Measurements from ENCODE around the gene PARP14. TPM values are rescaled to one million over a fixed set of nuclear protein-coding genes. Genes with fewer than 3 reads are reported as not detected.

The PARP14 gene
- total and polyA plus RNA-seq, 2 donors (not counting 3 experiments of a cell fraction or from before 2014, with no cell fraction given): 19.7 to 41.5 TPM

GRCh38 chr3:122742234-122742633, 61.6 kb downstream of the PARP14 start:
- Histone ChIP-seq H4K20me1 (replicated peaks; ENCODE audit: control insufficient read depth, extremely low read depth, insufficient read depth, low read length) (no peaks in the 10 kb centered on the region), H3K4me2 (ENCODE audit: insufficient read depth, low read length) (no peak overlapping the region), H3K79me2 (ENCODE audit: control insufficient read depth, insufficient read depth, low read length) (no peaks in the 10 kb centered on the region), H3K27me3 (ENCODE audit: control insufficient read depth in 2 of 2, insufficient read depth in 2 of 2, low read length in 2 of 2) (no peaks in the 10 kb centered on the region), H2AFZ (ENCODE audit: low read depth, low read length) (no peak overlapping the region), H3K4me1 (ENCODE audit: control insufficient read depth, extremely low read depth, insufficient read depth, low read length) (no peaks in the 10 kb centered on the region), H3K4me3 (replicated peaks in 1 of 3; ENCODE audit: insufficient read depth in 1 of 3, low read depth in 1 of 3, low read length in 3 of 3) (no peak overlapping the region), H3K27ac (ENCODE audit: insufficient read depth, low read depth, low read length) (no peak overlapping the region), H3K9me3 (replicated peaks; ENCODE audit: control insufficient read depth, insufficient read depth, low read length) (no peaks in the 10 kb centered on the region), H3K36me3 (ENCODE audit: control insufficient read depth in 2 of 2, extremely low read depth in 1 of 2, insufficient read depth in 2 of 2, low read length in 2 of 2) (peaks cover 0 to 2% of the 10 kb centered on the region in 2 experiments), H3K9me1 (replicated peaks; ENCODE audit: control insufficient read depth, extremely low read depth, insufficient read depth, low read length) (no peaks in the 10 kb centered on the region), H3K9ac (replicated peaks; ENCODE audit: extremely low read depth, insufficient read depth, low read length) (no peak overlapping the region)
- CTCF ChIA-PET: interaction anchor here (1.0 kb wide), 1 partner anchor 14 kb away, joined by 4 read pairs; no protein-coding TSS in a partner anchor
- BruUV-seq (replicated peaks): no TSS peak
- DNase-seq (ENCODE audit: low read depth, low spot score) (no peak), FAIRE-seq (no peak)
- TF ChIP-seq FOS (IDR thresholded peaks at IDR 0.05; ENCODE audit: borderline replicate concordance, insufficient read depth, low read length) (no peak), MYC (IDR thresholded peaks at IDR 0.05; ENCODE audit: low read depth, low read length) (no peak), POLR2AphosphoS5 (IDR thresholded peaks at IDR 0.05; ENCODE audit: insufficient read depth, low read depth, low read length) (no peak), GATA2 (IDR thresholded peaks at IDR 0.05; ENCODE audit: insufficient read depth, insufficient read length, low read depth, low read length) (no peak), JUN (IDR thresholded peaks at IDR 0.05; ENCODE audit: borderline replicate concordance, insufficient read depth, insufficient read length, low read depth) (no peak), CTCF (IDR thresholded peaks at IDR 0.05; ENCODE audit: extremely low read depth in 1 of 2, insufficient read depth in 1 of 2, low read depth in 1 of 2, low read length in 2 of 2) (no peak), EZH2 (IDR thresholded peaks at IDR 0.05; ENCODE audit: borderline replicate concordance, low read depth, low read length, severe bottlenecking) (no peak), MAX (IDR thresholded peaks at IDR 0.05; ENCODE audit: insufficient read depth, insufficient read length) (no peak), POLR2A (IDR thresholded peaks at IDR 0.05; ENCODE audit: low read depth, low read length) (no peak)
- dilution Hi-C loops (cut with MboI; ENCODE audit: extremely low pct_ligation_motif_present, low sequenced_read_pairs): no loop called here
- POLR2A ChIA-PET: no interaction called here
- intact Hi-C loops (cut with micrococcal nuclease): no loop called here

All from endothelial cell of umbilical vein (primary cell).